ENCODE results near the gene FBXO34.

The FBXO34 gene

GRCh38 chr14:55384536-55384935 is 113.3 kb downstream of the FBXO34 start:
- DNase-seq = no peak

- no peak for DNase-seq
Measured at GRCh38 chr14:55386037-55386808, 115.0 kb downstream of the FBXO34 start.

GRCh38 chr14:55387121-55387520 is 115.9 kb downstream of the FBXO34 start:
- no peak for DNase-seq

GRCh38 chr14:55388160-55388559 is 116.9 kb downstream of the FBXO34 start:
- no peak for DNase-seq

GRCh38 chr14:55389330-55389729 is 118.1 kb downstream of the FBXO34 start:
- DNase-seq = no peak

- no peak for DNase-seq
Measured at GRCh38 chr14:55398679-55399078, 127.5 kb downstream of the FBXO34 start.

GRCh38 chr14:55399183-55399582 is 128.0 kb downstream of the FBXO34 start:
- DNase-seq = no peak

- no peak for DNase-seq
Measured at GRCh38 chr14:55399852-55400251, 128.6 kb downstream of the FBXO34 start.

- DNase-seq = no peak
Measured at GRCh38 chr14:55401751-55402150, 130.5 kb downstream of the FBXO34 start.

All from activated effector memory CD4-positive, alpha-beta T cell treated with Interleukin-2 at 50 U/mL for 16 hours (primary cell).